ENCODE results near the gene AMDHD2. TPM values are rescaled to one million over a fixed set of nuclear protein-coding genes. Genes with fewer than 3 reads are reported as not detected.

The AMDHD2 gene
- total RNA-seq, 1 donor from 2014 or later: 58.3 TPM

- Mint-ChIP-seq H3K27me3 (ENCODE audit: low read depth) (no peaks in the 10 kb centered on the region), H3K9me3 (no peaks in the 10 kb centered on the region), H3K4me1 (peaks cover 15% of the 10 kb centered on the region)
These were observed 30.6 kb upstream of the AMDHD2 start for GRCh38 chr16:2489581-2489980.

GRCh38 chr16:2490190-2491105 lies 29.7 kb upstream of the AMDHD2 start:
- Mint-ChIP-seq H3K27me3 (ENCODE audit: low read depth) (no peaks in the 10 kb centered on the region), H3K4me3 (no peak overlapping the region), H3K4me1 (peaks cover 8% of the 10 kb centered on the region), H3K9me3 (no peaks in the 10 kb centered on the region), H3K36me3 (ENCODE audit: low read depth) (no peaks in the 10 kb centered on the region), H3K27ac (ENCODE audit: unreplicated experiment) (peak overlapping the region; percentile 43)
- no peak for DNase-seq (ENCODE audit: low read depth, low spot score)
- TF ChIP-seq CTCF (conservative IDR thresholded peaks at IDR 0.05): no peak

More at GRCh38 chr16:2489581-2489980, 30.6 kb upstream of the AMDHD2 start:
- H3K36me3 Mint-ChIP-seq (ENCODE audit: low read depth): no peaks in the 10 kb centered on the region
- no peak overlapping the region for H3K4me3 Mint-ChIP-seq
- no peak overlapping the region for H3K27ac Mint-ChIP-seq (ENCODE audit: unreplicated experiment)
- DNase-seq (ENCODE audit: low read depth, low spot score): no peak
- no peak for TF ChIP-seq CTCF (conservative IDR thresholded peaks at IDR 0.05)

- no peak for TF ChIP-seq CTCF (conservative IDR thresholded peaks at IDR 0.05)
- no peak for DNase-seq (ENCODE audit: low read depth, low spot score)
- Mint-ChIP-seq H3K4me1 (peaks cover 4% of the 10 kb centered on the region), H3K4me3 (no peak overlapping the region), H3K27me3 (ENCODE audit: low read depth) (no peaks in the 10 kb centered on the region), H3K36me3 (ENCODE audit: low read depth) (no peaks in the 10 kb centered on the region), H3K27ac (ENCODE audit: unreplicated experiment) (no peak overlapping the region), H3K9me3 (no peaks in the 10 kb centered on the region)
These were observed 27.9 kb upstream of the AMDHD2 start for GRCh38 chr16:2492292-2492691.

GRCh38 chr16:2493605-2494004 lies 26.6 kb upstream of the AMDHD2 start:
- no peak overlapping the region for H3K27ac Mint-ChIP-seq (ENCODE audit: unreplicated experiment)
- no peak for TF ChIP-seq CTCF (conservative IDR thresholded peaks at IDR 0.05)
- no peaks in the 10 kb centered on the region for H3K27me3 Mint-ChIP-seq (ENCODE audit: low read depth)
- no peak for DNase-seq (ENCODE audit: low read depth, low spot score)
- no peak overlapping the region for H3K4me3 Mint-ChIP-seq
- H3K9me3 Mint-ChIP-seq: no peaks in the 10 kb centered on the region
- no peaks in the 10 kb centered on the region for H3K4me1 Mint-ChIP-seq
- no peaks in the 10 kb centered on the region for H3K36me3 Mint-ChIP-seq (ENCODE audit: low read depth)

- no peaks in the 10 kb centered on the region for H3K9me3 Mint-ChIP-seq
- no peaks in the 10 kb centered on the region for H3K27me3 Mint-ChIP-seq (ENCODE audit: low read depth)
- H3K27ac Mint-ChIP-seq (ENCODE audit: unreplicated experiment): no peak overlapping the region
These were observed 25.6 kb upstream of the AMDHD2 start for GRCh38 chr16:2494616-2495015.

More at GRCh38 chr16:2494616-2495015, 25.6 kb upstream of the AMDHD2 start:
- DNase-seq (ENCODE audit: low read depth, low spot score): no peak
- TF ChIP-seq CTCF (conservative IDR thresholded peaks at IDR 0.05): no peak
- no peak overlapping the region for H3K4me3 Mint-ChIP-seq
- no peaks in the 10 kb centered on the region for H3K4me1 Mint-ChIP-seq
- H3K36me3 Mint-ChIP-seq (ENCODE audit: low read depth): no peaks in the 10 kb centered on the region
